Measurements from ENCODE around the gene CBFA2T2.

GRCh38 chr20:33553516-33553915 is 63.6 kb downstream of the CBFA2T2 start:
- no peak for TF ChIP-seq CTCF (IDR thresholded peaks at IDR 0.05; ENCODE audit: poor library complexity)
- TF ChIP-seq EZH2 (IDR thresholded peaks at IDR 0.05; ENCODE audit: borderline replicate concordance) = no peak
- TF ChIP-seq EZH2phosphoT487 (IDR thresholded peaks at IDR 0.05; ENCODE audit: low read depth, severe bottlenecking, unreplicated experiment) = no peak

Data from hepatocyte (in vitro differentiated cells).